GM12878 (cell line): ENCODE results near the gene CHD1L. TPM values are rescaled to one million over a fixed set of nuclear protein-coding genes. Genes with fewer than 3 reads are reported as not detected.

ENCODE experiments used
- ATAC-seq: fragments of 200-7000 bp; cut with Tn5 transposase; 3 replicates; pipeline ENCODE4 v1.9.1; 2020; ENCODE audit warnings: mild to moderate bottlenecking, moderate library complexity
- BruUV-seq: library from RNA; stranded (reverse); fragments of 400-500 nt; replicated peaks from 2 replicates; lab custom pipeline; 2021; lab: Mats Ljungman, UMichigan
- CTCF ChIA-PET: fragments of 300-600 bp; sonication (Branson Sonifier 250); formaldehyde crosslinking; extraction: SDS; loops from one replicate; lab custom pipeline; 2021; ENCODE audit warnings: inconsistent platforms; lab: Yijun Ruan, JAX
- POLR2A ChIA-PET: fragments of 350-600 bp; formaldehyde crosslinking; extraction: SDS; loops from one replicate; lab custom pipeline; 2021; ENCODE audit warnings: inconsistent platforms; lab: Charles Lee
- RAD21 ChIA-PET: fragments of 300-600 bp; sonication (Branson Sonifier 250); formaldehyde crosslinking; loops from one replicate; lab custom pipeline; 2023; ENCODE audit warnings: antibody characterized with exemption; ENCODE audit not compliant: unreplicated experiment; lab: Charles Lee
- SMC1A ChIA-PET: fragments of 300-600 bp; sonication (Branson Sonifier 250); formaldehyde crosslinking; loops from one replicate; lab custom pipeline; 2023; ENCODE audit not compliant: unreplicated experiment, uncharacterized antibody; lab: Charles Lee
- DNase-seq: peaks from one replicate; pipeline ENCODE4 v3.0.0-alpha.2; 2011; ENCODE audit warnings: low read depth, low spot score
- FAIRE-seq: peaks from 3 replicates; lab custom pipeline; 2011; peaks lifted over from hg19 to GRCh38; lab: Jason Lieb, UNC
- H2AFZ ChIP-seq: 2 replicates; pipeline ENCODE4 v1.6.0; 2011; ENCODE audit warnings: low read depth, low read length, control low read depth; ENCODE audit not compliant: control insufficient read depth
- H3K27ac ChIP-seq: 2 replicates; pipeline ENCODE4 v1.5.1; 2011; ENCODE audit warnings: control low read depth; ENCODE audit not compliant: control insufficient read depth, insufficient read depth
- H3K27me3 ChIP-seq, 2 experiments: replicated peaks in 1 of 2; 2 replicates each; pipeline versions ENCODE4 v1.6.0 to v1.6.1; 2011; ENCODE audit warnings: low read length in 1 of 2; ENCODE audit not compliant: control insufficient read depth in 2 of 2, insufficient read depth in 2 of 2
- H3K36me3 ChIP-seq, 2 experiments: 2 replicates each; pipeline ENCODE4 v1.5.1; 2011; ENCODE audit warnings: low read length in 1 of 2; ENCODE audit not compliant: control insufficient read depth in 2 of 2, insufficient read depth in 2 of 2
- H3K4me1 ChIP-seq: 2 replicates; pipeline ENCODE4 v1.6.1; 2011; ENCODE audit warnings: mild to moderate bottlenecking, low read length, moderate library complexity, mixed read lengths; ENCODE audit not compliant: control insufficient read depth, insufficient read depth
- H3K4me2 ChIP-seq: 2 replicates; pipeline ENCODE4 v1.6.0; 2011; ENCODE audit warnings: control low read depth; ENCODE audit not compliant: control insufficient read depth, insufficient read depth
- H3K4me3 ChIP-seq: fragments of 200-600 bp; sonication (generic); 2 replicates; pipeline ENCODE4 v1.5.1; 2016
- H3K79me2 ChIP-seq: 2 replicates; pipeline ENCODE4 v1.6.0; 2011; ENCODE audit warnings: low read length; ENCODE audit not compliant: control insufficient read depth, insufficient read depth
- H3K9ac ChIP-seq: 2 replicates; pipeline ENCODE4 v1.8.0; 2011; ENCODE audit warnings: low read length, control low read depth, mixed read lengths; ENCODE audit not compliant: control insufficient read depth, insufficient read depth
- H3K9me3 ChIP-seq: replicated peaks from 3 replicates; pipeline ENCODE4 v1.5.1; 2011; ENCODE audit warnings: mild to moderate bottlenecking, low read length; ENCODE audit not compliant: control insufficient read depth, insufficient read depth
- H4K20me1 ChIP-seq: 2 replicates; pipeline ENCODE4 v1.6.0; 2011; ENCODE audit not compliant: control insufficient read depth, insufficient read depth
- CBX5 ChIP-seq: sonication (generic); IDR thresholded peaks from 2 replicates; pipeline ENCODE4 v1.6.1; 2016; ENCODE audit warnings: low read depth, moderate library complexity, mild to moderate bottlenecking, inconsistent platforms
- CHD2 ChIP-seq: IDR thresholded peaks from 2 replicates; pipeline ENCODE4 v1.6.1; 2011; ENCODE audit warnings: low read depth, low read length, improper control_type of control experiment, borderline replicate concordance
- CHD4 ChIP-seq: fragments of 200-600 bp; sonication (generic); IDR thresholded peaks from 2 replicates; pipeline ENCODE4 v1.6.1; 2016; ENCODE audit warnings: mild to moderate bottlenecking
- EED ChIP-seq: sonication (generic); IDR thresholded peaks from 2 replicates; pipeline ENCODE4 v1.6.1; 2016; ENCODE audit warnings: antibody characterized with exemption, low read depth
- ELK1 ChIP-seq: IDR thresholded peaks from 2 replicates; pipeline ENCODE4 v1.6.1; 2012; ENCODE audit warnings: low read depth, low read length, improper control_type of control experiment
- GATAD2B ChIP-seq: fragments of 450-650 bp; conservative IDR thresholded peaks from 2 replicates; pipeline ENCODE4 v1.6.1; 2017; ENCODE audit warnings: low read depth, mild to moderate bottlenecking, moderate library complexity
- HDAC6 ChIP-seq: fragments of 200-600 bp; sonication (generic); IDR thresholded peaks from one replicate; pipeline ENCODE4 v1.8.0; 2017; ENCODE audit warnings: antibody characterized with exemption; ENCODE audit not compliant: unreplicated experiment
- HSF1 ChIP-seq: fragments of 150-350 bp; IDR thresholded peaks from 2 replicates; pipeline ENCODE4 v1.6.1; 2014; ENCODE audit warnings: mild to moderate bottlenecking, low read depth, low read length
- JUNB ChIP-seq: IDR thresholded peaks from 2 replicates; pipeline ENCODE4 v1.6.1; 2016; ENCODE audit warnings: antibody characterized with exemption, mild to moderate bottlenecking
- MEF2B ChIP-seq: fragments of 450-650 bp; IDR thresholded peaks from 2 replicates; pipeline ENCODE4 v1.6.1; 2018; ENCODE audit warnings: mild to moderate bottlenecking, moderate library complexity; ENCODE audit not compliant: partially characterized antibody, poor library complexity, severe bottlenecking
- MLLT1 ChIP-seq: fragments of 450-650 bp; IDR thresholded peaks from 2 replicates; pipeline ENCODE4 v1.6.1; 2016; ENCODE audit warnings: mild to moderate bottlenecking
- PBX3 ChIP-seq: IDR thresholded peaks from 2 replicates; pipeline ENCODE4 v1.6.1; 2011; ENCODE audit warnings: mild to moderate bottlenecking, low read depth, low read length, moderate library complexity; ENCODE audit not compliant: insufficient replicate concordance
- POLR2A ChIP-seq: IDR thresholded peaks from 2 replicates; pipeline ENCODE4 v1.6.1; 2011; ENCODE audit warnings: low read depth, mild to moderate bottlenecking, low read length
- POLR2AphosphoS2 ChIP-seq: IDR thresholded peaks from 2 replicates; pipeline ENCODE4 v1.6.1; 2011; ENCODE audit warnings: low read depth, mild to moderate bottlenecking, low read length, improper control_type of control experiment, moderate library complexity
- RFX5 ChIP-seq: IDR thresholded peaks from 2 replicates; pipeline ENCODE4 v1.6.1; 2011; ENCODE audit warnings: low read depth, low read length, improper control_type of control experiment
- SUPT20H ChIP-seq: IDR thresholded peaks from 2 replicates; pipeline ENCODE4 v1.6.1; 2011; ENCODE audit warnings: low read depth, mild to moderate bottlenecking, low read length, moderate library complexity, borderline replicate concordance; ENCODE audit not compliant: control insufficient read depth
- ZBED1 ChIP-seq: IDR thresholded peaks from 2 replicates; pipeline ENCODE4 v1.6.1; 2016; ENCODE audit warnings: borderline replicate concordance
- ZBTB33 ChIP-seq: fragments of 450-650 bp; IDR thresholded peaks from 2 replicates; pipeline ENCODE4 v1.6.1; 2017; ENCODE audit warnings: mild to moderate bottlenecking
- ZNF384 ChIP-seq: IDR thresholded peaks from 2 replicates; pipeline ENCODE4 v1.6.1; 2012; ENCODE audit warnings: low read depth, mild to moderate bottlenecking, low read length, improper control_type of control experiment, borderline replicate concordance
- WGBS: methylation state at CpG from one replicate; pipeline ENCODE4 v1.1.6; 2016; ENCODE audit warnings: low lambda C conversion rate; ENCODE audit not compliant: insufficient replicate concordance, insufficient coverage; ENCODE audit errors: missing lambda C conversion rate; 5-methylcytosine and 5-hydroxymethylcytosine counted together
- in situ Hi-C: fragments of 300-500 bp; cut with MboI; formaldehyde crosslinking; loops from 9 replicates; pipeline ENCODE4 v1.14.3; 2018; ENCODE audit warnings: mixed read lengths
- intact Hi-C: fragments of 100-400 bp; cut with micrococcal nuclease; formaldehyde crosslinking; loops from one replicate; pipeline ENCODE4 v1.14.2; 2022; ENCODE audit not compliant: unreplicated experiment
- polyA plus RNA-seq, 11 experiments: library from polyadenylated mRNA; depleted of rRNA in 4 of 11; unstranded in 6 of 11; stranded (reverse) in 5 of 11; fragments of >200 nt; fragmentation: Nextera tagmentation in 4 of 11; fragmentation: Illumina TruSeq in 1 of 11; extraction: Ambion mirVana in 4 of 11; extraction: Trizol in 1 of 11; gene quantifications; 1 replicate in 1 of 11; 2 replicates in 10 of 11; pipeline versions ENCODE4 v1.2.1 to v1.2.3, GENCODE V29; 2011 to 2016; ENCODE audit warnings: inconsistent platforms in 2 of 11, missing spikeins in 2 of 11, low read depth in 1 of 11
- total RNA-seq, 4 experiments: library from RNA; depleted of rRNA in 3 of 4; stranded (reverse); fragments of >200 nt in 3 of 4; fragmentation: Illumina TruSeq in 1 of 4; extraction: Trizol in 1 of 4; gene quantifications; 2 replicates each; pipeline versions ENCODE4 v1.2.1 to v1.2.3, GENCODE V29; 2013 to 2021

The CHD1L gene
- total and polyA plus RNA-seq, 10 of the 15 experiments (the other 5 are each of a cell fraction or from before 2014, with no cell fraction given): 21.2 to 54.2 (median 44.5) TPM

GRCh38 chr1:147338571-147338970 is 96.1 kb downstream of the CHD1L start:
- H4K20me1 ChIP-seq: no peaks in the 10 kb centered on the region
- no peaks in the 10 kb centered on the region for H3K79me2 ChIP-seq
- ChIA-PET CTCF (no interaction called here), RAD21 (no interaction called here), POLR2A (no interaction called here), SMC1A (no interaction called here)
- no peak for ATAC-seq
- no peak overlapping the region for H3K9ac ChIP-seq
- BruUV-seq: no TSS peak
- H3K36me3 ChIP-seq: no peaks in the 10 kb centered on the region
- 11% methylated on average over 2 of the region's 2 CpGs for WGBS
- H3K4me3 ChIP-seq: no peak overlapping the region
- H3K4me2 ChIP-seq: no peak overlapping the region
- no peaks in the 10 kb centered on the region for H3K9me3 ChIP-seq
- DNase-seq: no peak
- no peak overlapping the region for H3K27ac ChIP-seq
- in situ Hi-C loops (no loop called here), intact Hi-C loops (no loop called here)
- TF ChIP-seq ZNF384: no peak
- no peak for TF ChIP-seq ELK1
- TF ChIP-seq ZBED1: no peak
- no peak for TF ChIP-seq EED
- no peak for TF ChIP-seq CHD4
- no peak for TF ChIP-seq POLR2A
- TF ChIP-seq JUNB: no peak
- no peak for TF ChIP-seq HDAC6
- TF ChIP-seq CHD2: no peak
- TF ChIP-seq MEF2B: no peak
- no peak for TF ChIP-seq HSF1
- TF ChIP-seq GATAD2B: no peak
- TF ChIP-seq ZBTB33: no peak
- no peak for TF ChIP-seq PBX3
- TF ChIP-seq RFX5: no peak
- no peak for TF ChIP-seq MLLT1
- TF ChIP-seq POLR2AphosphoS2: no peak
- no peak for TF ChIP-seq CBX5
- no peak for TF ChIP-seq SUPT20H
- FAIRE-seq: no peak
- H2AFZ ChIP-seq: no peak overlapping the region
- H3K27me3 ChIP-seq: no peaks in the 10 kb centered on the region
- no peaks in the 10 kb centered on the region for H3K4me1 ChIP-seq
